Peyer's patch (tissue), 4 donors: Measurements from ENCODE around the gene RAB39A.

Source experiments
- CTCF ChIP-seq, 6 experiments: fragments of 450-650 bp in 4 of 6; fragments of 200-600 bp in 2 of 6; sonication (generic) in 1 of 6; IDR thresholded peaks; one replicate each; pipeline ENCODE4 v1.5.1; 2017 to 2019; ENCODE audit warnings: antibody characterized with exemption in 6 of 6, mild to moderate bottlenecking in 3 of 6, moderate library complexity in 1 of 6
- POLR2A ChIP-seq, 2 donors: fragments of 450-650 bp; IDR thresholded peaks; one replicate each; pipeline ENCODE4 v1.5.1; 2017; ENCODE audit warnings: antibody characterized with exemption in 2 of 2, mild to moderate bottlenecking in 2 of 2, moderate library complexity in 2 of 2

DNA sequence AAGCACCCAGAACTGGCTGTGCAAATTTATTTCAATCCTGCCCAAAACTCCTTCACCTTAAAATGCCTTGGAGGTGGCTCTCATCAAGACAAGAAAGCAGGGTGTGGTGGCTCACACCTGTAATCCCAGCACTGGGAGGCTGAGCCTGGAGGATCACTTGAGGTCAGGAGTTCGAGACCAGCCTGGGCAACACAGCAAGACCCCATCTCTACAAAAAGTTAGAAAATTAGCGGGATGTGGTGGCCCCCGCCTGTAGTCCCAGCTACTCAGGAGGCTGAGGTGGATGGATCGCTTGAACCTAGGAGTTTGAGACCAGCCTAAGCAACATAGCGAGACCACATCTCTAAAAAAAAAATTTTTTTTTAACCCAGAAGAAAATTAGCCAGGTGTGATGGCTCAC lies 689 bp upstream of the RAB39A start:
- TF ChIP-seq CTCF (IDR thresholded peaks at IDR 0.05) (no peak), POLR2A (IDR thresholded peaks at IDR 0.05) (no peak)
